GM18858 (cell line): ENCODE measurements around the gene ELOVL6.

ENCODE experiments used
- ATAC-seq: cut with Tn5 transposase; IDR thresholded peaks from one replicate; pipeline ENCODE4 v1.9.1; 2021; ENCODE audit not compliant: unreplicated experiment

The ELOVL6 gene

GRCh38 chr4:109998867-109999584, 199.4 kb downstream of the ELOVL6 start:
- ATAC-seq, result peak; percentile 29

- no peak for ATAC-seq
Measured at GRCh38 chr4:109996526-109996925, 201.9 kb downstream of the ELOVL6 start.
